Ishikawa (cell line): Measurements from ENCODE around the gene C12orf57.

Source experiments
- EP300 ChIP-seq: IDR thresholded peaks from 2 replicates; pipeline ENCODE4 v1.6.1; 2012; ENCODE audit warnings: borderline replicate concordance
- NFIC ChIP-seq: IDR thresholded peaks from 2 replicates; pipeline ENCODE4 v1.6.1; 2012
- YY1 ChIP-seq: IDR thresholded peaks from 2 replicates; pipeline ENCODE4 v1.6.1; 2012; ENCODE audit warnings: low read depth
- ZBTB7A ChIP-seq: IDR thresholded peaks from 2 replicates; pipeline ENCODE4 v1.6.1; 2012; ENCODE audit warnings: low read depth
- TF ChIP-seq, protein P1 (sequence below): IDR thresholded peaks from 2 replicates; pipeline ENCODE4 v1.6.1; 2012

DNA sequence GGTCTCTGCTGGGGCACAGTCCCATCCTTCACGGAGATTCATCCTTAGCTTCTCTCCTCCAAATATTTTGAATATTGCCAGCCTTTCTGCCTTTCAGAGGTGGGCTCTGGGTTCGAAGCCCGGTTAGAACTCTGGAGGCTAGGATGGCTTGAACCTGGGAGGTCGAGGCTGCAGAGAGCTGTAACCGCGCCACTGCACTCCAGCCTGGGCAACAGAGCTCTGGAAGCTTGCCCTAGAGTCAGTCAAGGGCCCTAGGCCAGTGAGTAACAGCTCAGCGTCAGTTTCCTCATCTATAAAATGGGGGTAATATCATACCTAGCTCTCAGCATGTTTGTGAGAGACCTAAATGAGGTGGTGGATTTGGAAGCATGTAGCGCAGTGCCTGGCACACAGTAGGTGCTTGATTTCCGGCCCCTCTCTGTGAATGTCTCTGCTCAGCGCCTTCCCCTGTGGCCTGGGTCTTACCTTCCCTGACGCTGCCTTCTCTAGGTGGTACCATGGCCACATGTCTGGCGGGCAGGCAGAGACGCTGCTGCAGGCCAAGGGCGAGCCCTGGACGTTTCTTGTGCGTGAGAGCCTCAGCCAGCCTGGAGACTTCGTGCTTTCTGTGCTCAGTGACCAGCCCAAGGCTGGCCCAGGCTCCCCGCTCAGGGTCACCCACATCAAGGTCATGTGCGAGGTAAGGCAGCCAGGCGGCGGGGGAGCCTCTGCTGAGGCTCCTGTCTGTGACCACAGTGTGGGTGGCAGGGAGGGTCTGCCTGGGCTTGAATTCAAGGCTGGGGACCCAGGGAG is 10.7 kb downstream of the C12orf57 start:
- TF ChIP-seq, protein P1, sequence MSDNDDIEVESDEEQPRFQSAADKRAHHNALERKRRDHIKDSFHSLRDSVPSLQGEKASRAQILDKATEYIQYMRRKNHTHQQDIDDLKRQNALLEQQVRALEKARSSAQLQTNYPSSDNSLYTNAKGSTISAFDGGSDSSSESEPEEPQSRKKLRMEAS: no peak
- no peak for TF ChIP-seq EP300
- TF ChIP-seq ZBTB7A: no peak
- no peak for TF ChIP-seq NFIC
- TF ChIP-seq YY1: no peak
